GM08714 (cell line): ENCODE measurements around the gene TUBB1.

ENCODE experiments used
- H3K4me3 ChIP-seq: fragments of 200-500 bp; sonication (Bioruptor generic); 2 replicates; pipeline ENCODE4 v1.5.1; 2014; ENCODE audit warnings: mild to moderate bottlenecking, low read length, inconsistent platforms
- ZNF274 ChIP-seq: IDR thresholded peaks from 2 replicates; pipeline ENCODE4 v1.6.1; 2012; ENCODE audit warnings: mild to moderate bottlenecking, low read depth, low read length

The TUBB1 gene

DNA sequence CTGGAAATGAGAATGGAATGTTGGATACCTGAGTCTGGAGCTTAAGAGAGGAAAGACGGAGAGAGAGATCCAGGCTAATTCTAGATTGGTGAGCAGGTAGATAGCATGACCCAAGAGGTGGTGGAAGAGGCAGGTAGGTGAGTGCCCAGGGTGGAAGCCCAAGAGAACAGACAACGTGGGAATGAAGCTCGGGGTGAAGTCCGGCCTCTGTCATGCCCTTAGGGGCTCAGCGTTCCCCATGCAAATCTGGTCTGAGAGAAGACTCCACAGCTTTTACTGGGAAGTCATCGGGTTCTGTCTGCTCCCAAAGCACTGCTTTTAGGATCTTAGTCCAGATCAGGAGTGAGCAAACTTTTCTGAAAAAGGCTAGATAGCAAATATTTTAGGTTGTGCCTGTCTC, 34.5 kb upstream of the TUBB1 start:
- H3K4me3 ChIP-seq, result no peak overlapping the region
- no peak for TF ChIP-seq ZNF274

- TF ChIP-seq ZNF274, result no peak
Observed at GRCh38 chr20:58985656-58986055, 33.6 kb upstream of the TUBB1 start.

DNA sequence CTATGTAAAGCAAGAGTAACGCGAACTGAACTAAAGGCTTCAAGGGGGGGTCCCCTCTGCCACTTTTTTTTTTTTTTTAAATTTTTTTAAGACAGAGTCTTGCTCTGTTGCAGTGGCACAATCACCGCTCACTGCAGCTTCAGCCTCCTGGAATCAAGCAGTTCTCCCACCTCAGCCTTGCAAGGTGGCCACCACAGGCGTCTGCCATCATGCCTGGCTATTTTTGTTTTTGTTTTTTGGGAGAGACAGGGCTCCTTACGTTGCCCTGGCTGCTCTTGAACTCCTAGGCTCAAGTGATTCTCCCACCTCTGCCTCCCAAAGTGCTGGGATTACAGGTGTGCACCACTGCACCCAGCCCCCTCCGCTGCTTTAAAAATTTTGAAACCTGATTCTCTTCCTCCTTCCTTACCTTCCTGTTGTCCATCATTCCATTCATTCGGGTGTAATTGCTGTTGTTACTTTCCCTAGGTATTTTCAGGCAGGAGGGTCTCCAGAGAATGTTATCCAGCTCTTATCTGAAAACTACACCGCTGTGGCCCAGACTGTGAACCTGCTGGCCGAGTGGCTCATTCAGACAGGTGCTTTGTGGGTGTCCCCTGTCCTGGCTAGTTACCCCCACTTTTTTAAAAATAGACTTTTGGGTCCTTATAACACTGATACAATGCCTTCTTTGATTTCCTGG, 32.8 kb upstream of the TUBB1 start:
- H3K4me3 ChIP-seq, result no peak overlapping the region
- TF ChIP-seq ZNF274, result no peak

More at GRCh38 chr20:58985656-58986055, 33.6 kb upstream of the TUBB1 start:
- no peak overlapping the region for H3K4me3 ChIP-seq

DNA sequence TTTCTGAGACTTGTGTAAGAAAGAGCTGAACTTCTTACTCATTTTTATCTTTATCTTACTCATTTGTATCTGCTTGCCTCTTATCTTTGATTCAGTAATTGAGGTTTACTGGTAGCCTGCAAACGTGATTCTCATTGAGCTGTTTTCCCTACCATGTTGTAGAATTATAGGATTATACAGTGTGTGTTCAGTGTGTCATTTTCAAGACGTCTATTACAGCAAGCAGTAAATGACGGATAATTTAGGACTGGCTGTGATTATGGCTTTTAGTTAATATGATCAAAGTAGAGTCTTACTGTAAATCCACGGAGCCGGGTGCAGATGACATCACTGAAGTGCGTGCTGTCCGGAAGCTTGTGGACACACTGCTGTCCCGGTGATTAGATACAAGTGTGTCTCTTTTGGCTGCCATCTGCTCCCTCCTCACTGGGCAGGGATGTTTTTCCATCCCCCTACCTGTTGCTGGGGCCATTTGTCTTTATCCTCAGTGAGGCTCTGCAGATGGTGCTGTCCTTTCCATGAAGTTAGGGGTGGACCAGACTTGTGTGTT, 32.2 kb upstream of the TUBB1 start:
- H3K4me3 ChIP-seq, result no peak overlapping the region
- TF ChIP-seq ZNF274, result no peak

DNA sequence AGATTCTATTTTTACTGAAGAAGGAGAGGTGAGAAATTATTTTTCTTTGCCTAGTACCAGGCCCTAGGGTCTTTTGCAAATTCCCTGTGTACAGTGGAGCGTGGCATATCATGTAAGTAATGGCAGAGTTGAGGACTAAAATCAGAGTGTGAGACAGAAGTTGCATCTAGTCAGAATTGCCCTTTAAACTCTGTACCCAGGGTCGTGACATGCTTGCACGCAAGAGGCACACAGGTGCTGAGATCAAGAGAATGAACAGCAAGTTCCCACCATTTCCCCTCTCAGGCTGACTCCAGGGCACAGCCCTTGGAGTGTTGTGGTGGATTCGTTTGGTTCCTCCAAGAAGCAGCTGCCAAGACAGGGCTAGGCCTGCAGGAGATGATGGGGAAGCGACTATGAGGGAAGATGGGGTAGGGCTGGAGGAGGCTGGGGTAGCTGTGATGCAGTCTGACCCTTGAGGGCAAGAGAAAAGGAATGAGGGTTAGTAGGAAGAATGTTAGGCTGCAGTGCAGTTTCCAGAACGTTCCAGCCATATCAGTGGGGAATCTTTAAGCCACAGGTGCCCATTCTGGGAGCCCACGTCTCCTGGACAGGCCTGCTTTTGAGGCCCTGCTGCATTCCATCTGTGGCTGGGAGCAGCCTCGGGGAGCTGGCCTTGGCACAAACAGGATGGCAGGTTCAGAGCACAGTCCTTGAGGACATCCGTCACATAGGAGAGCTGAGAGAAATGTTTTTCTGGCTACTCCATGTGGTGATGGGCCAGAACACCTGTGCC, 31.3 kb upstream of the TUBB1 start:
- TF ChIP-seq ZNF274, result no peak
- no peak overlapping the region for H3K4me3 ChIP-seq

GRCh38 chr20:58988565-58988882, 30.7 kb upstream of the TUBB1 start:
- no peak for TF ChIP-seq ZNF274

GRCh38 chr20:58989196-58989595, 30.0 kb upstream of the TUBB1 start:
- no peak overlapping the region for H3K4me3 ChIP-seq
- no peak for TF ChIP-seq ZNF274

More at GRCh38 chr20:58988565-58988882, 30.7 kb upstream of the TUBB1 start:
- no peak overlapping the region for H3K4me3 ChIP-seq

DNA sequence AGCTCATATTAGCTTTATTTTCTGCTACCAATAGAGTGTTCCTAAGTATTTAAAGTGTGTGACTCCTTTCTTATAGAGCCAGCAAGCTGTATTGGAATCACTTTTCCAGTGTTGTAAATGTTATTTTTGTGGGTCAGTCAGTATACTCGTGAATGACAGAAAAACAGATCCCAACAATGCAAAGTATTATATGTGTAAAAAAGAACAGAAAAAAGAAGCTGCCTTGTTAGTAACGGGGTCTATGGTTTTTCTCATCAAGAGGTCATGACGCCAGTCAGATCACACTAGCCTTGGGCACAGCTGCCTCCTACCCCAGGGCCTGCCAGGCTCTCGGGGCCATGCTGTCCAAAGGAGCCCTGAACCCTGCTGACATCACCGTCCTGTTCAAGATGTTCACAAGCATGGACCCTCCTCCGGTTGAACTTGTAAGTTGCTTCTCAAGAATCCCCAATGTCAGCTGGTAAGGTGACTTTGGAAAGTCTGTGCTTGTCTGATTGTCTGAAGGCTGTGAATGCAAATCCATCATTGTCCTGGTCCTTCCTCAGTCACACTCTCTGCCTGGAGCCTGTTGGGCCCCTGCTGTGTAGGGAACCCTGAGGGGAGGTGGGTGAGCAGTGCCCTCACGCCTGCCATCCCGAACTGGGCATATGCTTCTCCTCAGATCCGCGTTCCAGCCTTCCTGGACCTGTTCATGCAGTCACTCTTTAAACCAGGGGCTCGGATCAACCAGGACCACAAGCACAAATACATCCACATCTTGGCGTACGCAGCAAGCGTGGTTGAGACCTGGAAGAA, 28.4 kb upstream of the TUBB1 start:
- no peak overlapping the region for H3K4me3 ChIP-seq
- no peak for TF ChIP-seq ZNF274

GRCh38 chr20:58991715-58992114, 27.5 kb upstream of the TUBB1 start:
- no peak overlapping the region for H3K4me3 ChIP-seq
- TF ChIP-seq ZNF274, result no peak

- TF ChIP-seq ZNF274, result no peak
- H3K4me3 ChIP-seq, result no peak overlapping the region
Observed at GRCh38 chr20:58992911-58993310, 26.3 kb upstream of the TUBB1 start.

DNA sequence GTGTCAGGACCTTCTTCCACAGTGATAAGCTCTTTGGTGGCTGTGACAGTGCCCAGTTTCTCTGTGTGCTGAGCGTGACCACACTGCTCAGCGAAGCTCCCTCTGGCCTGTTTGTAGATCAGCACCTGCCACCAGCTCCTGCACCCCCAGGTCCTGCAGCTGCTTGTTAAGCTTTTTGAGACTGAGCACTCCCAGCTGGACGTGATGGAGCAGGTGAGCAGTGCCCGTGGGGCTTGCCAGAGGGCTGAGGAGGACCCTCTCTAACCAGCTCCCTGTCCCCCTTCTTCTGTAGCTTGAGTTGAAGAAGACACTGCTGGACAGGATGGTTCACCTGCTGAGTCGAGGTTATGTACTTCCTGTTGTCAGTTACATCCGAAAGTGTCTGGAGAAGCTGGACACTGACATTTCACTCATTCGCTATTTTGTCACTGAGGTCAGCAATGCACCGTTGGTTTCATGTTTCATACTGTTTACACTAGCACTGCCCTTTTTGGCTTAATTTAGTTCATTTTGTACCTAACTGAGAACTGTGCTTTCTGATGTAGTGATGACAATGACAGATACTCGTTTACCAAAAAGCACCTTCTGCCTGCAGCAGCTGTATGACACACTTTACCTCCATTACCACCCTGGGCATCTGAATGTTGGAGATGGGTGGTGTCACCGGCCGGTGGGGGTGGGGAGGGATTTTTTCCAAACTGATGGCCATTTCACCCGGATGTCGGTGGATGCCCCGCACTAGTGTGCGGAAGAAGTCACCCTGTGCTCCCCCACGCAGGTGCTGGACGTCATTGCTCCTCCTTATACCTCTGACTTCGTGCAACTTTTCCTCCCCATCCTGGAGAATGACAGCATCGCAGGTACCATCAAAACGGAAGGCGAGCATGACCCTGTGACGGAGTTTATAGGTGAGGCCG, 25.6 kb upstream of the TUBB1 start:
- no peak for TF ChIP-seq ZNF274
- H3K4me3 ChIP-seq, result no peak overlapping the region

GRCh38 chr20:58994390-58995159, 24.7 kb upstream of the TUBB1 start:
- TF ChIP-seq ZNF274, result no peak
- no peak overlapping the region for H3K4me3 ChIP-seq
